IPS-NIHi7 (cell line): Measurements from ENCODE around the gene DDX56.

Source experiments
- DNase-seq: peaks from one replicate; pipeline ENCODE4 v3.0.0; 2012; ENCODE audit warnings: mixed read lengths; ENCODE audit errors: extremely low spot score

DDX56 gene, protein sequence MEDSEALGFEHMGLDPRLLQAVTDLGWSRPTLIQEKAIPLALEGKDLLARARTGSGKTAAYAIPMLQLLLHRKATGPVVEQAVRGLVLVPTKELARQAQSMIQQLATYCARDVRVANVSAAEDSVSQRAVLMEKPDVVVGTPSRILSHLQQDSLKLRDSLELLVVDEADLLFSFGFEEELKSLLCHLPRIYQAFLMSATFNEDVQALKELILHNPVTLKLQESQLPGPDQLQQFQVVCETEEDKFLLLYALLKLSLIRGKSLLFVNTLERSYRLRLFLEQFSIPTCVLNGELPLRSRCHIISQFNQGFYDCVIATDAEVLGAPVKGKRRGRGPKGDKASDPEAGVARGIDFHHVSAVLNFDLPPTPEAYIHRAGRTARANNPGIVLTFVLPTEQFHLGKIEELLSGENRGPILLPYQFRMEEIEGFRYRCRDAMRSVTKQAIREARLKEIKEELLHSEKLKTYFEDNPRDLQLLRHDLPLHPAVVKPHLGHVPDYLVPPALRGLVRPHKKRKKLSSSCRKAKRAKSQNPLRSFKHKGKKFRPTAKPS

DNA sequence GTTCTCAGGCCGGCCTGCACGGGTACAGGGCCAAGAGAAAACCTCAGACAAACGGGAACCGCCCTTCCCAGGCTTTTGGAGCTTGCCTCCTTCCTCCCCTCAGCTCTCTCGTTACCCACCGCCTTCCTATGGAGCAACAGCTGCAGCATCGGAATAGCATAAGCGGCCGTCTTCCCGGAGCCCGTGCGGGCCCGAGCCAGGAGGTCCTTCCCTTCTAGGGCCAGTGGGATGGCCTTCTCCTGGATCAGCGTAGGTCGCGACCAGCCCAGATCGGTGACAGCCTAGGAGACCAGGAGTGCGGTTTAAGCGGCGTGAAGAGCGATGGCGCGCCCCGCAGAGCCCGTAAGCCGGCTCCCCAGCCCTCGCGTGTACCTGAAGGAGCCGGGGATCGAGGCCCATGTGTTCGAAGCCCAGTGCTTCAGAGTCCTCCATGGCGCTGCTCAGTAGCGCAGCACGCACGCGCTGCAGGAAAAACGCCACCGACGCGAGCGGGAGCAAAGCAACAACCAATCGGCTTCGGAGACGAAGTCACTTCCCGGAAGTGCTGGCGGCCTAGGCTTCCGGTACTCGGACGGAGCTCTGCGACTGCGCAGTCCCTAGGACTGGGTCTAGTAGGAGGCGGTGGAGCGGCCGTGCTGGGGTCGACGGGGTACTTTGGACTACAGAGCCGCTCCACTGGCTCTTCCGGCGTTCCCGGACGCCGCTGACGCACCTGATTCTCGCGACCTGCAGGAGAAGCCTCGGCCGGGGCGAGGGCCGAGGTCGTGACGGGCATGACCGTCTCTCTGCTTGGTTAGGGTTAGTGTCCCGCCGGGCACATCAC lies at the start of gene DDX56:
Gene DDX56, minus strand, starts transcription at position 445 of the 823 bp plus-strand sequence. Its CDS starts 13 bp downstream, at position 432.
- peak; percentile 96 for DNase-seq

DNA sequence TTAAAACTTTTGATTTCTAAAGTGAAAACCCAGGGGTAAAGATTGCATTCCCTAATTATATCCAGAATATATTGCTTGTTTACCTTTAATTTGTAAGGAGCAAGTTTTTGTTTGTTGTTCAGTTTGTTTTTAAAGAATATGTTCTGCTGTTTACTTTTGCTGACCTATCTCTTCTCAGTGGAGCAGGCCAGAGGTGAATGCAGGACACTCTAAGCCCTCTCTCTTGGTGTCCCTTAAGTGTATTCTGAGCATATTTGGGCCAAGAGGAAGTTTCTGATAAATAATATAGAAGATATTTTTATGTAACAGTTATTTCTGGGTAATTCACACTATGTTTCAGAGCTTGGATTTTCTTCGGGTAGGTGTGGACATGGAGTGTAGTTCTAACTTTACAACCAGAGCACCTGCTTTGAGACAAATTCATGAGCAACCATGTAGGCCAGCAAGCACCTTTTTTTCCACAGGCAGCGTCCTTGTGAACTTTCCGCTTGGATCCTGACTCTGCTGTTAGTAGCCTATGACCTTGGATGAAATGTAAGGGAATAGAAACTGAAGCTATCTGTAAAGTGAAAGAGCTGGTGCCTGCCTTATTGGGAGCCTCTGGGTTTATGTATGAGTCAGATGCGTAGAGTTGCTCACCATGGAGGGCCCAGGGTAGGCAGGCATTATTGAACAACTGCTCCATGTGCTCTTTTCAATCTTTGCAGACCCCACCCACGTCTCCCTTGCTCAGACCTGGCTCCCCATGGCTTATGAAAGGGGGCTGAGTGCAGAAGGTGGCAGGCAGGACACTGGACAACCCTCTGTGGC lies 48.8 kb upstream of the DDX56 start:
- DNase-seq, result no peak

DNA sequence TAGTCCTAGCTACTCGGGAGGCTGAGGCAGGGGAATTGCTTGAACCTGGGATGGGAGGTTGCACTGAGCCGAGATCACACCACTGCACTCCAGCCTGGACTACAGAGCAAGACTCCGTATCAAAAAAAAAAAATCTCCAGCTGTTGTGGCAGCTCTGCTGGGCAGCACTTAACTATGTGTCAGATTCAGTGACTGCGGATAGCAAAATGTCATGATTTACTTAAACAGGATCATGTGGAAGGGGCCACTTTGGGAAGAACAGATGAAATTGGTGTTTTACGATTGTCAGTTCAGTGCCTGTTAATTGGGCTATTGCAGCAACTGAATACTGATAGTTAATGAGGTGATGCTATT lies 48.0 kb upstream of the DDX56 start:
- no peak for DNase-seq

DNA sequence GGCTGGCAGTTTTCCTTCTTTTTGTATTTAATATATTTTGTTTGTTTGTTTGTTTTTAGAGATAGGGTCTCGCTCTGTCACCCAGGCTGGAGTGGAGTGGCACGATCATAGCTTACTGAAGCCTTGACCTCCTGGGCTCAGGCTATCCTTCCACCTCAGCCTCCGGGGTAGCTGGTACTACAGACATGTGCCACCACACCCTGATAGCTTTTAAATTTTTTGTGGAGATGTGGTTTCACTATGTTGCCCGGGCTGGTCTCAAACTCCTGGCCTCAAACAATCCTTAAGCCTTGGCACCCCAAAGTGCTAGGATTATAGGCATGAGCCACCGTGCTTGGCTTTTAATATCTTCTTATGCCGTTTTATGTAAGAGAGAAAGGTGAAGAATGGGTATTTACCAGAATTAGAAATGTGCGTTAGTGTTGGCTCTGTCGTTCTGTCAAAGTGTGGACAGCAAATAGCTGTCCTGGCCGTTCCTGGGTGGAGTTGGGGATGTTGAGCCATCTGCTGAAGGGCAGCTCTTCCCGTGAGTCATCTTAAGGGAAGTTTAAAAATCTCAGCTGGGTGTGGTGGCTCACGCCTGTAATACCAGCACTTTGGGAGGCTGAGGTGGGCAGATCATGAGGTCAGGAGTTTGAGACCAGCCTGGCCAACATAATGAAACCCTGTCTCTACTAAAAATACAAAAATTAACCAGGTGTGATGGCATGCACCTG lies 47.5 kb upstream of the DDX56 start:
- no peak for DNase-seq

DNA sequence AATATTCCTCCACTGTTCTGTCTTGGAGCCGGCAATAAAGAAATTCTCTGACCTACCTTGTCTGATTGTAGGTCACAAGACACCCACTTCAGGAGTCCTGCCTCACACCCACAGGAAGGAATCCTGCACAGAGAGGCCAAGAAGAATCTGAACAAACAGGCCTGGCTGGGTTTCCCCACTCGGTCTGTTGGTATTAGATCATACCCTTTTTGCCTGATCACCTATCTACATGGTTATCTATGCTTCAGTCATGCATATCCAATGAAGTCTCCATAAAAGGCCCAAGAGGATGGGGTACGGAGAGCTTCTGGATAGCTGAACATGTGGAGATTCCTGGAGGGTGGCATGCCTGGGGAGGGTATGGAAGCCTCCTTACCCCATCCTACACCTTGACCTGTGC lies 45.0 kb upstream of the DDX56 start:
- DNase-seq, result no peak

DNA sequence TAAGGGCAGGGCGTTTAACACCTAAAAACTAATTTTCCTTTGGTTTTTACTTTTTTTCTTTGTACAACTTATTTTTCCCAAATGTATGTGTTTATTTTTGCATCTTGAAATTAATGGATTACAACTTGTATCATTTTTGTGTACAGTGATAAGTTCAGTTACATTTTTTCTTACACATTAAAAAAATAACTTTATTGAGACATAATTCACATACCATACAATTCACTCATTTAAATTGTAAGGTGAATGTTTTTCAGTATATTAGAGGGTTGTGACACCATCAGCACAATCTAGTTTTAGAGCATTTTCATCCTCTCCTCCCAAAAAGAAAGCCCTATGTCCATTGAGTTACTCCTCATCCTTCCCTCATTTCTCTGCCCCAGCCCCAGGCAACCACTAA lies 44.3 kb upstream of the DDX56 start:
- DNase-seq, result no peak

DNA sequence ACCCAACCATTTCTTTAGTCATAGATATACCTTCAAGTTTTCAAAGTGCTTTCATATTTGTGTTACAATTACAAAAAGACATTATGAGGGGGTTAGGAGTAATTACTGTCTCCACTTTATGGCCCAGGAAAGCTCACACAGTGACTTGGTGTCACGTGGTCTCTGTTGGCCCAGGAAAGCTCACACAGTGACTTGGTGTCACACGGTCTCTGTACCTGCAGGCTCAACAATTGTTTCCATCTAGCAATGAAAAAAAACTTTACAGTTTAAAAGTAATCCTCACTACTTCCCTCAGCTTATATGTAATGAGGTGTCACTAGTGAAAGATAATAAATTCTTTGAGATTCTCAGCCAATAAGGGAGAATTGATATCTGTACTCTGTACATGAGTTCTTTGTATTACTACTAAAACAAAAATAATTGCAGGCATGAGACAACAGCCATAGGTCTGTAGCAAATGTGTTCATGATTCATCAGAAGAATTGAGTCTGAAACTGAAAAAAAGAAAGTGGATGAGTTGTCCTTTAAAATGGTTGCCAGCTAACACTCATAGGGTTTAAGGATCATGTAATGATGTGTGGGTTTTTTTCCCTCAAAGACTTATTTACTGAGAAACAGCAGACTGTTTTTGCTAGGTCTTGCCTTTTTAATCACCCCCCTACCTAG lies 43.6 kb upstream of the DDX56 start:
- no peak for DNase-seq

DNA sequence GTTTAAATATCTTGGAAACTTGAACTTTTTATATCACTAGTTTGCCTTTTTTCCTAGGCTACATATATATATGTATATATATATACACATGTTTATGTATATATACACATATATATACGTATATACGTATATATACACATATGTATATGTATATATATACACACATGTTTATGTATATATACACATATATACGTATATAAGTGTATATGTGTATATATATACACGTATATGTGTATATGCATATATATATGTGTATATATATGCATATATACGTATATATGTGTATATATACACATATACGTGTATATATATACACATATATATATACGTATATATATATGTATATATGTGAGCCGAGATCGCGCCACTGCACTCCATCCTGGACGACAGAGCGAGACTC lies 42.8 kb upstream of the DDX56 start:
- DNase-seq, result no peak

DNA sequence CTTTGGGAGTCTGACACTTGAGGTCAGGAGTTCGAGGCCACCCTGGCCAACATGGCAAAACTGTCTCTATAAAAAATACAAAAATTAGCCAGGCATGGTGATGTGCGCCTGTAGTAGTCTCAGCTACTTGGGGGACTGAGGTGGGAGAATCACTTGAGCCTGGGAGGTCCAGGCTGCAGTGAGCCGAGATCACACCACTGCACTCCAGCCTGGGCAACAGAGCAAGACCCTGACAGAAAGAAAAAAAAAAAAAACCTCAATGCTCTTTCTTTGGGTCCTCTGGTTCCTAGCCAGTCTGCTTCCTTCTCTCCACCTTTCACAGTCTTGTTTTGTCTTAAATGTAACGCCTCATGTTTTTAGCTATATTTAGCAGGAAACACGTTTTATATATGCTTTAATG lies 42.1 kb upstream of the DDX56 start:
- no peak for DNase-seq

DNA sequence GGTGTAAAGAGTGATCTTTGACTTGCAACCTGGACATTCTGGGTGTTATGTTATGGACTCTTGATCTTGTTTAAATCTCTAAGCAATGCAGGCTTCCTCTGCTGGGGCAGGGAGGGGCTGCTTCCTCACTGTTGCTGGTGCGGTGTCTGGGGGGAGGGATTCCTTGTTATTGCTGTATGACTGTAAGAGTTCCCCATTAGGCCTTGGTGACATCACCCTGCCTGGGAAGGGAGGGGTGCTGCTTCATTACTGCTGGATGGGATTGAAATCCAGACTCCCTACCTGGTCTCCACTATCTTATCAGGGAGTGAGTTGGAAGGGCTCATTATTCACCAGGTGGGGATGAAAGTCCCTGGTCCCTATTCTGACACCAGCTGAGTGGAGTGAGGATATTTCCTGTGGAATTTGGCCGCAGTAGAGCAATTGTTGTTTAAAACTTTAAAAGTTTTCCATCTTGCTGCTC lies 41.5 kb upstream of the DDX56 start:
- DNase-seq, result no peak

DNA sequence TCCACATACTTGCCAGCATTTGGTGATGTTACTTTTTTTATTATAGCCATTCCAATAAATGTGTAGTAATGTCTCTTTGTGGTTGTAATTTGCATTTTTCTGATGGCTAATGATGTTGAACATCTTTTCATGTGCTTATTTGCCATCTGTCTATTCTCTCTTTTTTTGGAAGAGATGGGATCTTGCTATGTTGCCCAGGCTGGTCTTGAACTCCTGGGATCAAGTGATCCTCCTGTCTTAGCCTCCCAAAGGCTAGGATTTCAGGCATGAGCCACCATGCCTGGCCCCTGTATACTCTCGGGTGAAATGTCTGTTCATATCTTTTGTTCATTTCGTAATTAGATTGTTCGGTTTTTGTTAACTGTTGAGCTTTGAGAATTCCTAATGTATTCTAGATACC lies 36.1 kb upstream of the DDX56 start:
- DNase-seq, result no peak

DNA sequence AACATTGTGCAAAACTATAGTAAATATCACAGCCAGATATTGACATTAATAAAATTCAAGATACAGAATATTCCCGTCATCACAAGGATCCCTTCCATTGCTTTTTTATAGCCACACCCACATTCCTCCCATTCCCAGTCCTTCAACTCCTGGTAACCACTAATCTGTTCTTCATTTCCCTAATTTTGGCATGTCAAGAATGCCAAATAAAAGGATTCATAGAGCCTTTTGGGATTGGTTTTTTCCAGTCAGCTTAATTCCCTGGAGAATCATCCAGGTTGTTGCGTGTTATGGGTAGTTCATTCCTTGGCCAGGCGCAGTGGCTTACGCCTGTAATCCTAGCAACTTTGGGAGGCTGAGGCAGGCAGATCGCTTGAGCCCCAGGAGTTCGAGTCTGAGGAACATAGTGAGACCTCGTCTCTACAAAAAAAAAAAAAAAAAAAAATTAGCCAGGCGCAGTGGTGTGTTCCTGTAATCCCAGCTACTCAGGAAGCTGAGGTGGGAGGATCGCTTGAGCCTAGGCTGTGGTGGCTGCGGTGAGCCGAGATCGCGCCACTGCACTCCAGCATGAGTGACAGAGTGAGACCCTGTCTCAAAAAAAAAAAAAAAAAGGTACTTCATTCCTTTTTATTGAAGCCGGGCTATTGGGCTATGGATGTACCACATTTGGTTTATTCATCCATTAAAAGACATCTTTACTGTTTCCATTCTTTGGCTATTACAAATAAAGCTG lies 35.4 kb upstream of the DDX56 start:
- DNase-seq, result no peak

DNA sequence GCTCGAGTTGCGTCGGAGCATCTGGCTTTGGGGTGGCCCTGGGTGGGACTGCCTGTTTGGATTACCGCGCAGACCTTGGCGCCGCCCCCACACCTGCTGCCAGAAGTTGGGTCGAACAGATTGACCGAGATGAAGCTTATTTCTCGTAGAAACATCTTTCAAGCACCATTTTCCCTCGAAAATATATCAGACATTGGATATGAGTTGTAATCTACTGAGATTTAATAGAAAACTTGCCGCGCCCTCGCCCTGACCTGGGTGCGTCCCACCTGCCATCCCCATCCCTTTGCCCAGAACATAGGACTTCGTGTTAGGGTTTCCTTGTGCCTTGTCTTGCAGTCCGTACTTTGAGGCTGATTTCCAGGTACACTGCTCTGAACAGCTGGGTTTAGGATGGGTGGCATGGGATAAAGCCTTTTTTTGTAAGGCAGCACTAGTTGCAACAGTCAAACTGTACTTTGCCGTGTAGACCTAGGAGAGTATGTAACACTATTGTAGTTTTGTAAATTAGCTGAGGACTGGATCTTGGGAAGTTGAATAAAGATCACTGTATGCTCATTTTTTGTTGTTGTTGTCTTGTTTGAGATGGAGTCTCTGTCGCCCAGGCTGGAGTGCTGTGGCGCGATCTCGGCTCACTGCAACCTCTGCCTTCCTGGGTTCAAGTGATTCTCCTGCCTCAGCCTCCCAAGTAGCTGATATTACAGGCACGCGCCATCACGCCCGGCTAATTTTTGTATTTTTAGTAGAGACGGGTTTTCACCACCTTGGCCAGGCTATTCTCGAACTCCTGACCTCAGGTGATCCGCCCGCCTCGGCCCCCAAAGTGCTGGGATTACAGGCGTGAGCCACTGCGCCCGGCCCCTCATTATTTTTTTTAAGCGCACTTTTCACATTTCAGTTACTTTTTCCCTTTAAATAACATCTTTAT lies 33.7 kb upstream of the DDX56 start:
- DNase-seq, result no peak

DNA sequence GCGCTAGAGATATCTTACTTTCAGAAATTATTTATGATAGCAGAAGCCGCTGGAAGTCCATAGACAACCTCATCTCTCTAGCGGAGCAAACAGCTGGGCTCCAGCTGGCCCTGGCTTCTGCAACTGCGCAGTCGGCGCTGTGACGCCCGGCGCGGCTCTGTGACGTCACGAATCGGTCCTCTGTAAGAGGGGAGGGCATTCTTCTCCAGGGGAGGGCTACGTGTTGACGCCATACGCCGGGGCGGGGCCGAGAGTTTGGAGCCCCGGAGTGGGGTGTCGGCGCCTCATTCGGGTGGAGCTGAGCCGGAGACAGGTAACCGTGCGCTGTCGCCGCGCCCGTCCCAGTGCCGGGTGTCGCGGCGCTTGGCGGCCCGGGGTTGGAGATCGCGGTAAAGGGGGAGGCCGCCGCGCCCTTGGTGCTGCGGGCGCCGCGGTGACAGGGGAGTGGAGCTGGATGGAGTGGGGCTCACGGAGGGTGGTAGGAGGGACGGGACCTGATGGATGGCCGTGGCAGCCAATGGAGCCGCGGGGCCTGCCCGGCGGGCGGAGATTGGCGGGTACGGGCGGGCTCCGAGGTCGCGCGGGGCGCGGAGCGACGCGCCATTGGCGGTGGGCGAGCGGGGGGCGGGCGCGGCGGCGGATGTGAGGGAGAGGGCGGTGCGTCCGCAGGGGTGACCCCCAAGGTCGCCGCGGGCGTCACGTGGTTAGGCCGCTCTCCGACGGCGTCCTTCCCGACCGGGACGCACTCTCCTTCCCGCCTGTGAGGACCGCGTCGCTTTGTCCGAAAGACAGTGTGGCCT lies 32.8 kb upstream of the DDX56 start, which contains the start of gene OGDH:
Gene OGDH, plus strand, starts transcription at position 287 of the 800 bp plus-strand sequence. CDS start 17,717 bp downstream, outside the sequence.
- DNase-seq, result peak; percentile 99

DNA sequence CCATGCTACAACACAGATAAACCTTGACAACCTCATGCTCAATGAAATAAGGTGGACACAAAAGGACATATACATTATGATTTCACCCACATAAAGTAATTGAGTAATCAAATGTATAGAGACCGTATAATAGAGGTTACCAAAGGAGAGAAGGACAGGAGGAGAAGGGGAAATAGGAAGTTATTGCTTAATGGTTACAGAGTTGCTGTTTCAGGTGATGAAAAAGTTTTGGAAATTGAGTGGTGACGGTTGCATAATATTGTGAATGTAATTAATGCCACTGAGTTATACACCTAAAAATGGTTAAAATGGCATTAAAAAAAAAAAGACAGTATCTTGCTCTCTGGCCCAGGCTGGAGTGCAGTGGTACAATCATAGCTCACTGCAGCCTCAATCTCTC lies 31.2 kb upstream of the DDX56 start:
- no peak for DNase-seq

DNA sequence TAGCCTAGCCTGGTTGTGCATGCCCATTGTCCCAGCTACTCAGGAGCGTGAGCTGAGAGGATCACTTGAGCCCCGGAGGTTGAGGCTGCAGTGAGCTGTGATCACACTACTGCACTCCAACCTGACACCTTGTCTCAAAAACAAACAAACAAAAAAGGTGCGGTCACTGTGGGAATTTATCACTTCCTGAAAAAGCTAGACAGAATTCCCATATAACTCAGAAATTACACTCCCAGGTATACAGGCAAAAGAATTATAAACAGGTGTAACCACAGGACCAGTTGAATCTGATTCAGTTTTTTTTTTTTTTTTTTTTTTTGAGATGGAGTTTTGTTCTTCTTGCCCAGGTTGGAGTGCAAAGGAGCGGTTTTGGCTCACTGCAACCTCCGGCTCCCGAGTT lies 29.5 kb upstream of the DDX56 start:
- no peak for DNase-seq

DNA sequence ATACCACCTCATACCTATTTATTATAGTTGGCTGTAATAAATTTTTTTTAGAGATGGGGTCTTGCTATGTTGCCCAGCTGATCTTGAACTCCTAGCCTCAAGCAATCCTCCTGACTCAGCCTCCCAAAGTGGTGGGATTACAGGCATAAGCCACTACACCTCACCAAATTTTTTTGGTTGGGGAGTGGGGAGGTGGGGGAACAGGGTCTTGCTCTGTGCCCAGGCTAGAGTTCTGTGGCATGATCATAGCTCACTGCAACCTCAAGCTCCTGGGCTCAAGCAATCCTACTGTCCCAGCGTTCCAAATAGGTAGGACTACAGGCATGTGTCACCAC lies 28.8 kb upstream of the DDX56 start:
- no peak for DNase-seq

DNA sequence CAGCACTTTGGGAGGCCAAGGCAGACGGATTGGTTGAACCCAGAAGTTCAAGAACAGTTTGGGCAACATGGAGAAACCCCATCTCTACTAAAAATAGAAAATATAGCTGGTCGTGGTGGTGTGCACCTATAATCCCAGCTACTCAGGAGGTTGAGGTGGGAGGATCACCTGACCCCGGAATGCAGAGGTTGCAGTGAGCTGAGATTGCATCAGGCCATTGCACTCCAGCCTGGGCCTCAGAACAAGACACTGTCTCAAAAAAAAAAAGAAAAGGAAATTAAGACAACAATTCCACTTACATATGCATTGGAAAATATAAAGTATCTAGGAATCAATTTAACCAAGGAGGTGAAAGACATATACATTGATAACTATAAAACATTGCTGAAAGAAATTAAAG lies 25.5 kb upstream of the DDX56 start:
- DNase-seq, result no peak
